HG03066 (cell line): Measurements from ENCODE around the gene TMEM259.

Experiments used
- ATAC-seq: cut with Tn5 transposase; IDR thresholded peaks from one replicate; pipeline ENCODE4 v1.9.1; 2021; ENCODE audit warnings: low read depth; ENCODE audit not compliant: unreplicated experiment

The TMEM259 gene

GRCh38 chr19:1055886-1056620 is 35.1 kb upstream of the TMEM259 start:
- no peak for ATAC-seq

GRCh38 chr19:1055028-1055425 is 34.1 kb upstream of the TMEM259 start:
- ATAC-seq: no peak

- ATAC-seq: no peak
Measured at GRCh38 chr19:1054102-1055027, 33.4 kb upstream of the TMEM259 start.

- ATAC-seq: no peak
Measured at GRCh38 chr19:1053176-1054101, 32.5 kb upstream of the TMEM259 start.

- no peak for ATAC-seq
Measured at GRCh38 chr19:1052349-1052975, 31.5 kb upstream of the TMEM259 start.

GRCh38 chr19:1051791-1052190 is 30.9 kb upstream of the TMEM259 start:
- ATAC-seq: no peak

GRCh38 chr19:1050989-1051788 is 30.3 kb upstream of the TMEM259 start:
- no peak for ATAC-seq

GRCh38 chr19:1049800-1050199 is 28.9 kb upstream of the TMEM259 start:
- no peak for ATAC-seq

- ATAC-seq: no peak
Measured at GRCh38 chr19:1049106-1049505, 28.2 kb upstream of the TMEM259 start.

GRCh38 chr19:1047696-1048147 is 26.8 kb upstream of the TMEM259 start:
- ATAC-seq: no peak

GRCh38 chr19:1046836-1047695 is 26.1 kb upstream of the TMEM259 start:
- no peak for ATAC-seq

- ATAC-seq: no peak
Measured at GRCh38 chr19:1046117-1046626, 25.2 kb upstream of the TMEM259 start.

- ATAC-seq: no peak
Measured at GRCh38 chr19:1045247-1045603, 24.3 kb upstream of the TMEM259 start.

GRCh38 chr19:1042689-1043511 is 22.0 kb upstream of the TMEM259 start:
- no peak for ATAC-seq

GRCh38 chr19:1041835-1042685 is 21.1 kb upstream of the TMEM259 start:
- no peak for ATAC-seq

- ATAC-seq: no peak
Measured at GRCh38 chr19:1041272-1041834, 20.4 kb upstream of the TMEM259 start.
